Stimulated activated CD4-positive, alpha-beta T cell treated with anti-CD3 and anti-CD28 coated beads, Interleukin-1b, Interleukin-23, amount 100 ng/mL, for 48 hours (primary cell): Measurements from ENCODE around the gene SMYD3.
"Not testable (repeated sequence)": the region's sequence is repeated elsewhere in the genome, so short reads cannot be mapped to it uniquely, and the experiment has no call there.

ENCODE experiments used
- DNase-seq: peaks from one replicate; pipeline ENCODE4 v3.0.0-alpha.2; 2020

The SMYD3 gene

DNA sequence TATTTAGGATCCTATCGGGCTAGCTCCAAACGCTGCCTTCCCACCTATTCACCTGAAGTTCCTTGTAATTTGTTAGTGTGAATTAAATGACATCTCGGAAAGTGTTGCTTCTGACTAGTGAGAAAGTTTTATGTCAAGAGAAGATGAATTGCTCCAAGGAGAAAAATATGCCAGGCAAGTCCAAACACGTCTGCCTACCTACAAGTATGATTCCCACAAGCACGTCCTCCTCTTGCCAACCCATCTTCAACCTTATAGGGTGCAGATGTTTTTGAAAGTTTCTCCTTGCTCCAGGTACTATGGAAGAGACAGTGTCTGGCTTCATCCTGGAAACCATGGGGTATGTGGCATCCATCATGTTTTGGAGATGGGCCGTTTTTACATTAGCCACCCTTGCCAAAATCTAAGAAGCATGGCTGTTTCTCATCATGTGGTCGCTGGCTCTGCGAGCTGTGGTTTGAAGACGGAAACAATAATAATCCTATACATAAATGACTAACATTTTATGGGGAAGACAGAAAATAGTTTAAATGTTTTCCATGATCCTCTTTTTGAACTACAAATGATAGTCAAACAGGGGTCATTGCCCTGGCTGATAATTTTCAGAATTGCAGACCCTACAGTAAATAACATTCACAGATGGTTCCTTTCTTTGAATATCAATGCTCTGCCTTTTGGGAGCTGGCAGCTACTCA is 505.8 kb downstream of the SMYD3 start:
- no peak for DNase-seq

DNA sequence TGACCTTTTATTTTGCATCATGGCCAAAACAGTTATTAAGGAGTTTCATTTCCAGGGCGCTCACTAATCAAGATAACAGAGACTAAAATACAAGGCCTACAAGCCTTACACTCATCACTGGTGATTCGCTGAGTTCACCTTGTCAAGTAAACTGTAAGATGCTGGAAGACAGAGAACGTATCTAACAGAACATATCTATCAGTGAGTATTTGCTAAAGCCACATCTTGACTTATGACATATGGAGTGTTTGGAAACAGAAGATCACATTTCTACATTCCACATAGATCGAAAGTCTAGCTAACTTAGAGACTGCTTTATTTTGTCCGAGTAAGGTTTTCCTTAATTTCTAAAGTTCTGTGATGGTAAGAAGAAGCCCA is 506.5 kb downstream of the SMYD3 start:
- DNase-seq, result no peak

- no peak for DNase-seq
Measured at GRCh38 chr1:245999697-246000637, 507.1 kb downstream of the SMYD3 start.

GRCh38 chr1:245997471-245998258 is 509.4 kb downstream of the SMYD3 start:
- DNase-seq, result no peak

DNA sequence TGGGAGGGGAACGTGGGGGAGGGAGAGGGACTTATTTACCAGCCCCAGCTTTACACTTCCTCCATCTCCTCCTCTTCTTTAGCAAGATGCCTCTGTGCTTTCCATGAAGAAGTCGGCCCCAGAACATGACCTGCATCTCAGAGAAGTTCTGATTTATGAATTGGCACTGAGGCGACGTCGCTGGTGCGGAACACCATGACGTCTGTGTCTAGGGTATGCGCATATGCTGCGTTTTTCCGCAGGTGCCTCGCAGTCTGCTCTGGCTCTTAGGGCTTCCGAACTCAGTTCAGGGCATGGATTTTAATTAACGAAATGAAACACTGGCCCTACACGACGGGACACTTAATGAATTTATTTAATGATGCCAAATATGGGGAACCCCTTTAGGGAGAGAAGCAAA is 510.3 kb downstream of the SMYD3 start:
- no peak for DNase-seq

DNA sequence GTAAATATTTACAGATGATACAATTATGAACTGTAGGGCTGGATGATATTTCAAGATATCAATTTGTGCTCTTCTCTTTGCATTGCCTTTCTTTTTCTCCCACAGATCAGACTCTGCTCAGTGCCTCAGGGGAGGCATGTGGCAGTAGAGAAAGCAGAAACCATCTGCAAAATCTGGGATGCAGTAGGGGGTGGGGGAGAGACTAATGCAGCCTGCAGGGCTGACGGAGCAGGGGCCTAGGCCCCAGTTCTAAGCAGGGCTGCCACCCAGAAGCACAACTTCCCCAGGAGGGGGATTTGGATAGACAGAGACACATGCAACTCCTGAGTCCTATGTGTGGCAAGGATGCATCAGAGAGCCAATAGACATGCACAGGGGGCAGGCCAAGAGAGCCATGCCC is 511.6 kb downstream of the SMYD3 start:
- no peak for DNase-seq

GRCh38 chr1:245991266-245991665 is 515.8 kb downstream of the SMYD3 start:
- DNase-seq, result no peak

DNA sequence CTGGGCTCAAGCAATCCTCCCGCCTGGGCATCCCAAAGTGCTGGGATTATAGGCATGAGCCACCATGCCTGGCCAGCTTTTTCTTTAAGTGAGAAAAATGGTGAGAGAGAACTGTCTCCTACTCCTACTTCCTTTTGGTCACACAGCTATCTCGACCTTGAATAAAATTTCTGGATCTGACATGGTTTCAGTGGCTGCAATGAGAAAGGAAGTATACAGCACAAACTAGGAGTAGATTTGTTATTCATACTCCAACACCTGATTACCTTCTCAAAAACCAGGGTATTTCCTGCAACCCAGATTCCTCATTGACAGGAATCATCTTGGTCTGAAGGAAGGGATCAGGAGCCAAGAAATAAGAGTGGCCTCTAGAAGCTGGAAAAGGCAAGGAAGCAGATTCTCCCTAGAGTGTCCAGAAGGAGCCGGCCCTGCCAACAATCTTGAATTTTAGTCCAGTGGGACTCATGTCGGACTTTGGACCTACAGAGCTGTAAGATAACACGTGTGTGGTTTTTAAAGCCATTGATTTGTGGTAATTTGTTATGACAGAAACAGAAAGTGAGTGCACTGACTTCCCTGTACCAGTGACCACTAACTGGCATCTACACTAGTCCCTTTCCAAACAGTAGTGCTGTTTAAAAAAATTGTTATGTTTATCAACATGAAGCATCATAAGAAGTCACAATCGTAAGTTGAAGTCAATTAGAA is 516.6 kb downstream of the SMYD3 start:
- DNase-seq, result no peak

DNA sequence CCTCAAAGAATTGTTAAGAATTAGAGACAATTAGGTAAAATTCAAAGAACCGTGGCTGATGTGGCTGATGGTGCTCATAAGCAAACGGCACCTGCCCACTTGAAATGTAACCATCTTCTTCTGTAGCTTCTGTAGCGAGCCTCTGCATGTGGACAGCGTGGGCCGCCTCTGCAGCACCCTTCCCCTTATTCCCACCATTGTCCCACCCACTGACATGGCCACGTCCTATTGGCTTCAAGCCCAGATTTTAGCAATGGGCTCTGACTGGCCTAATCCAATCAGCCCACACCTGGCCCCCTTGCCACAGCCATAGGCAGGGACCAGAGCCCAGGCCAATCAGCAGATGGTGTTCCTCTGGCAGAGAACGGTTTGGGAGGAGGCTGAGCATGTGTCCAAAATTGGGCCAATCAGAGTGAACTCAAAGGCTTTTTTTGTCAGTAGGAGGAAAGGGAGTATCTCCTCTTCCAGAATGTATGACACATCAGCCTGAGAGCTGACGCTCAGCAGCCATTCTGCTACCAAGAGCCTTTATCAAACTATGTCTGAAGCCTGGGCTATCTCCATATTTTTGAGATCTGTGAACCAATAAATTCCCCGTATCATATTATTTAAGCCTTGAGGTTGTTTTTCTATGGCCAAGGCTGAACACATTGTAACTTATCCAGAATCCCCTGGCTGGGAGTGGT is 518.5 kb downstream of the SMYD3 start:
- no peak for DNase-seq

- DNase-seq, result no peak
Measured at GRCh38 chr1:245987997-245988392, 519.1 kb downstream of the SMYD3 start.

GRCh38 chr1:245987577-245987976 is 519.5 kb downstream of the SMYD3 start:
- no peak for DNase-seq

DNA sequence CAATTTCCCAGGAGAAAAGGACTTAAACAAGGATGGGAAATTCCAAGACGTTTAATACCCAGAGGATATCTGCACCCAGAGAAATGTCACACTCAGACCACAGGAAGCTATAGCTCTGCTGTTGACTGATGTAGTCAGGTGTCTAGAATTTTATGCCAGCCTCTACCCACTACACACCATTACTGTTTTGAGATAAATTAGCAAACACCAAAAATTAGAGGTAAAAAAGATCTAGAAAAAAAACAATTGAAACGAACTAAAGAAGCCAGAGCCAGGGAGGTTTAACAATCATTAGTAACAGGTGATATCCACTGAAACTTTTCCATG is 519.9 kb downstream of the SMYD3 start:
- DNase-seq, result no peak

DNA sequence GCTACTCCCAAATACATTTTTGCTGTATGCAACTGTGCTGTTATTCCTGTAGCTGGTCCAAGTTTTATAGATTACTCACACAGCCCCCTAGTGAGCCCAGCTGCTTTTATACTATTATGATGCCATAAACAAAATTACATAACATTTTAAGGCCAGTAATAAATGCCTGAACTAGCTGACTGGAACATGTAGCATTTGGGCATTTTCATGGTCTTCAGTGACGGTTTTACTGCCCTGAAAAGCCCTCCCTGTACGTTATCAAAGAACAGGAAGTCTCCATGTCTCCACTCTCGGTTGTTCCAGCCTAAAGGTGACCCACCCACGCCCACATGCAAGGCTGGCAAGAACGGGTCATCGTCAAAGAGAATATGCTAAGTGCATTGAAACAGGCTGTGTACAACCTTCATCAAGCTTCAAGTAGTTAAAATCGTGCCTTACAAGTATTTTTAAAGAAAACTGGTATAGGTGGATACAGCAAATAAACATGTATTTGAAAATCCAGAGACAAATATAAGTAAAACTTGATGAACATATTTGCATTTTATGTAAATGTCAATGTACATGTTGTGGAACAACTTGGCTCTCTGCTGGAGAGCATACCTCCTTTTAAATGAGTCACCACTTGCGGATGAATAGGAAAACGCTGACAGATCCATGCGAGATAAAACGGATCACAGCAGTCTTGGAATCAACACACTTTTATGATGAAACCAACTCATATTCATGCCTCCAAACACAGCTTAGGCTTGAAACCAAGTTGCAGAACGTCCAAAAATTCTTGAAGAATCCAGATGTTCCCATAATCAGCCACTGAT is 520.5 kb downstream of the SMYD3 start:
- DNase-seq, result no peak

- no peak for DNase-seq
Measured at GRCh38 chr1:245984390-245985155, 522.5 kb downstream of the SMYD3 start.

DNA sequence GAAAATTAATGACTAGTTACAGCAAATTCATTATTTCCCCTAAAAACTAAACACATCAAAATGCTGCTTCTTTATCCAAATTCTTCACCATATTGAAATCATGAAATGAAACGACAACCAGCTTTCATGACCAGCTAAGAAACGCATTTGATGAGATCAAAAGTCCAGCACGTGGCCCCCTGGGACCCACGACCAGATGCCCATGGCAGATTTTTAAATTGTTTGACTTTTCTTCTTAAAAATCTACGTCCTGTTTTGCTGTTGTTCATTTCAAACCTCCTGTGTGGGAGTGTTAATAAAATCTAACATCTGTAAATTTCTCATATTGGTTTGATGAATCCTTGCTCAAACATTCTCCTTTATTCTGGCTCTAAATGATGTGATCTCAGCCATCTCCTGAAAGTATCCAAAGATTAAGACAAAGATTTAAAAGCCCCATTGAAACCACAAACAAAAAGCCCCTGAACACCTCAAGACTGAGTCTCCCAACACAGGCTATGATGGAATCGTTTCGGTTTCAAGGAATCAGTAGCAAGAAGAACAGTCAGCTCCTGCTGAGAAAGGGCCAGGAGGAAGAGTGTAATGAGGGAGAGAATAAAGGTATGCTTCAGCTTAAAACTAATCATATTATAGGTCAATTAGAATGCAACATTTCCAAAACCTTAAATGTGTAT is 523.6 kb downstream of the SMYD3 start:
- no peak for DNase-seq

- DNase-seq, result no peak
Measured at GRCh38 chr1:245979589-245979988, 527.5 kb downstream of the SMYD3 start.

DNA sequence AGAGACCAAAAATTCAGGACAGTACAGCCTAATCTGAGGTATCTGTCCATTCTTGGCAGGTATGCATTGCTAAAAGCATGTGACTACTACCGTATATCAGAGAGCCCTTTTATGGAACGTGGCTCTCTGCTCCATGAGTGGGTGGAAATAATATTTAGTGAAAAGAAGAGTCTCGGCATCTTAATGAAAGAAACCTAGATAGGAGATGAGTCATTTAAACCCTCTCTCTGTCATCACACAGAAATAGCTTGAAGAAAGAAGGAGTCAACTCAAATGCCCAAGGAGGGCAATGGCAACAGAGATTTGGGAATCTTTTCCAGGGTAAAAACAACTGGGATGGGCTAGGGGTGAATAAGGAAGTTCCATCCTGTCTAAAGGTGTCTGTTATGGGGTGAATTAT is 528.2 kb downstream of the SMYD3 start:
- no peak for DNase-seq

- no peak for DNase-seq
Measured at GRCh38 chr1:245972476-245972875, 534.6 kb downstream of the SMYD3 start.

GRCh38 chr1:245971711-245972085 is 535.4 kb downstream of the SMYD3 start:
- no peak for DNase-seq

- not testable (repeated sequence) for DNase-seq
Measured at GRCh38 chr1:245971076-245971710, 535.9 kb downstream of the SMYD3 start.
